Rectal smooth muscle tissue (tissue), 1 donor: ENCODE data around the gene MAML2.

Experiments used
- H3K27ac ChIP-seq: one replicate; pipeline ENCODE4 v1.7.0; 2013; ENCODE audit warnings: low read depth, low read length, inconsistent platforms
- H3K27me3 ChIP-seq: one replicate; pipeline ENCODE4 v1.7.0; 2013; ENCODE audit warnings: low read length; ENCODE audit not compliant: control insufficient read depth, insufficient read depth
- H3K36me3 ChIP-seq: one replicate; pipeline ENCODE4 v1.7.0; 2013; ENCODE audit warnings: low read length; ENCODE audit not compliant: control insufficient read depth, insufficient read depth
- H3K4me1 ChIP-seq: one replicate; pipeline ENCODE4 v1.7.0; 2013; ENCODE audit warnings: low read length; ENCODE audit not compliant: control insufficient read depth, insufficient read depth
- H3K4me3 ChIP-seq: one replicate; pipeline ENCODE4 v1.7.0; 2013; ENCODE audit warnings: low read length
- H3K9ac ChIP-seq: one replicate; pipeline ENCODE4 v1.7.0; 2013; ENCODE audit warnings: low read length

MAML2 gene

DNA sequence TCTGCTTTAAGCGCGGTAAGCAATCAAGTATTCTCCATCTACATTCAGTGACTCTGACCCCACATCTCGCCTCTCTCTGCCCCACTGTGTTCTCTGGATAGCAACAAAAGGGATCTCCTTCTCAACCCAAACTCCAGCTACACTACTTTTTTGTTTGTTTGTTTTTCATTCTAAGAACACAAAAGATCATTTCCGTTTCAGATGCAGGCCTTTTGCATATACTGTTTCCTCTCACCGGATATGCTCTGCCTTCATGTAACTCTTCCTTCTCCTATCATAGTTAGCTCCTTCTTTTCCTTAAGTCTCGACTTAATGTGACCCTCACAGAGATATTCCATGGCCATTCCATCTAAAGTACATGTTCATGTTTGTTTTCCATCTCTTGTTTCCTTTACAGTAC, 239.3 kb downstream of the MAML2 start:
- Histone ChIP-seq H3K4me3 (no peak overlapping the region), H3K9ac (no peak overlapping the region), H3K27ac (no peak overlapping the region), H3K36me3 (no peaks in the 10 kb centered on the region), H3K4me1 (peaks cover 2% of the 10 kb centered on the region), H3K27me3 (no peaks in the 10 kb centered on the region)

DNA sequence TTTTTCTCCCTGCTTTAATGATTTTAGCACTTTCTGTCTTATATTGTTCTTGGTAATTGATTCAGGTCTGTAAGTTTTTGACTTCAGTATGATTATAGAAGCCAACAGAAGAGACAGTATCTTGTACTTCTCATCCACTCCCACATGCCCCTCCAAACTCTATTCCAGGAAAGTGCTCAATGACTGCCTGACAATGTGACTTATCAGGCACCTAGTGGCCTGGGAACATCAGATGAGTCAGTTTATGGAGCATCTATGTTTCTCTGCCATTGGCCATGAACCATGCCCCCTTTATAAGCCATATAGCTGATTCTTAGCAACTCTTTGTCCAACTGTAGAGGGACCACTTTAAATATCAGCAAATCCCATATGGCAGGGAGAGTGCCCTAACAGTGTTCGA, 239.9 kb downstream of the MAML2 start:
- H3K4me3 ChIP-seq = no peak overlapping the region
- H3K9ac ChIP-seq = no peak overlapping the region
- H3K4me1 ChIP-seq = peaks cover 5% of the 10 kb centered on the region
- H3K27ac ChIP-seq = no peak overlapping the region
- no peaks in the 10 kb centered on the region for H3K36me3 ChIP-seq
- no peaks in the 10 kb centered on the region for H3K27me3 ChIP-seq

GRCh38 chr11:96102664-96103078, 240.3 kb downstream of the MAML2 start:
- no peak overlapping the region for H3K27ac ChIP-seq
- H3K4me3 ChIP-seq = no peak overlapping the region
- H3K9ac ChIP-seq = no peak overlapping the region
- H3K36me3 ChIP-seq = no peaks in the 10 kb centered on the region
- H3K4me1 ChIP-seq = peaks cover 8% of the 10 kb centered on the region
- H3K27me3 ChIP-seq = no peaks in the 10 kb centered on the region

GRCh38 chr11:96101146-96101545, 241.8 kb downstream of the MAML2 start:
- Histone ChIP-seq H3K4me3 (no peak overlapping the region), H3K4me1 (peaks cover 8% of the 10 kb centered on the region), H3K9ac (no peak overlapping the region), H3K27me3 (no peaks in the 10 kb centered on the region), H3K36me3 (no peaks in the 10 kb centered on the region), H3K27ac (no peak overlapping the region)

- Histone ChIP-seq H3K4me3 (no peak overlapping the region), H3K4me1 (peaks cover 8% of the 10 kb centered on the region), H3K27ac (peak overlapping the region; percentile 8), H3K36me3 (no peaks in the 10 kb centered on the region), H3K9ac (no peak overlapping the region), H3K27me3 (no peaks in the 10 kb centered on the region)
Observed at GRCh38 chr11:96098511-96099241, 244.3 kb downstream of the MAML2 start.

DNA sequence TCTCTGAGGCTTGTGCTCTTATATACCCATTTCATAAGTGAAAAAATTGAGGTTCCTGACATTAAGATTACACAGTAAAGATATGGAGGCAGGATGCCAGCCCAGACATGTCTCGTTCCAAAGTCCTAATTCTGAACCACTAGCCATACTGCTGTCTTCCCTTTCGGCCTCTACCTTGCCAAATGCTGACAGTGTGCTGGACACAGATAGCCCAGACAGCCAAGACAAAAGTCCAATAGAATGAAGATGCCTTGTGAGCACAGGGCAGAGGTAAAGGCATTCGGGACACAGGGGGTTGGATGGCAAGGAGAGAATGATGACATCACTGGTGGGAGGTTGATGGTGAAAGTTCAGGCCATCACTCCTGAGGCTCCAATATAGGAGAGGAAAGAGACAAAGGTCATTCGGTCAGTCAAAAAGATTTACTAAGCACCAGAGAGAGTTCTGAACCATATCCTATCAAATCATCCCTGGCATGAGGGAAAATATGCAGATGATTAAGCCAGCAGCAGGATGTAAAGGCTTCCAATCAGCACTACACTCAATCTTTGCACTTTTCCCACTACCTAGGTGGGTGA, 245.1 kb downstream of the MAML2 start:
- Histone ChIP-seq H3K4me3 (no peak overlapping the region), H3K27ac (peak overlapping the region; percentile 8), H3K27me3 (no peaks in the 10 kb centered on the region), H3K9ac (no peak overlapping the region), H3K4me1 (peaks cover 8% of the 10 kb centered on the region), H3K36me3 (peaks cover 3% of the 10 kb centered on the region)

GRCh38 chr11:96096360-96096759, 246.6 kb downstream of the MAML2 start:
- Histone ChIP-seq H3K4me3 (no peak overlapping the region), H3K9ac (no peak overlapping the region), H3K27me3 (no peaks in the 10 kb centered on the region), H3K36me3 (peaks cover 4% of the 10 kb centered on the region), H3K4me1 (peaks cover 8% of the 10 kb centered on the region), H3K27ac (no peak overlapping the region)

GRCh38 chr11:96095884-96096303, 247.1 kb downstream of the MAML2 start:
- Histone ChIP-seq H3K27me3 (no peaks in the 10 kb centered on the region), H3K27ac (no peak overlapping the region), H3K4me1 (peaks cover 8% of the 10 kb centered on the region), H3K36me3 (peaks cover 4% of the 10 kb centered on the region), H3K9ac (no peak overlapping the region), H3K4me3 (no peak overlapping the region)

- Histone ChIP-seq H3K9ac (no peak overlapping the region), H3K4me3 (no peak overlapping the region), H3K27ac (no peak overlapping the region), H3K4me1 (peaks cover 6% of the 10 kb centered on the region), H3K27me3 (no peaks in the 10 kb centered on the region), H3K36me3 (peaks cover 4% of the 10 kb centered on the region)
Observed at GRCh38 chr11:96094156-96094555, 248.8 kb downstream of the MAML2 start.

GRCh38 chr11:96092511-96092910, 250.5 kb downstream of the MAML2 start:
- Histone ChIP-seq H3K27ac (no peak overlapping the region), H3K36me3 (peaks cover 4% of the 10 kb centered on the region), H3K9ac (no peak overlapping the region), H3K4me3 (no peak overlapping the region), H3K27me3 (no peaks in the 10 kb centered on the region), H3K4me1 (no peaks in the 10 kb centered on the region)

DNA sequence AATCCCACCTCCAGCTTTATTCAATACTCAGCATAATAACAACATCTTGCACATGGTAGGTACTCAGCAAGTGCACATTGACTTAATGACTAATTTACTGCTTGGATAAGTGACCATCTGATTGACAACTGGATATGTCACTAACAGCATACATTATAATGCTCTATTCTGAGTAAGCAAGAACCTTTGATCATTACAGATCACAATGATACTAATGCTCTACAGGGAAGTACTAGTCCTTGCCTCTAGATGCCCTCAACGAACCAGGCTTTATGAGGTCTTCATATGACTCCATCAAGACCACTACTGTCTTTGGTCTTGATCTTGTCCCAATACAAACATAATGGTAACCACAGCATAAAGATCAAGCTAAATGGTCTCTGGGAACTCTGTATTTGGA, 251.5 kb downstream of the MAML2 start:
- Histone ChIP-seq H3K27ac (no peak overlapping the region), H3K4me3 (no peak overlapping the region), H3K9ac (no peak overlapping the region), H3K4me1 (no peaks in the 10 kb centered on the region), H3K36me3 (peaks cover 4% of the 10 kb centered on the region), H3K27me3 (no peaks in the 10 kb centered on the region)

DNA sequence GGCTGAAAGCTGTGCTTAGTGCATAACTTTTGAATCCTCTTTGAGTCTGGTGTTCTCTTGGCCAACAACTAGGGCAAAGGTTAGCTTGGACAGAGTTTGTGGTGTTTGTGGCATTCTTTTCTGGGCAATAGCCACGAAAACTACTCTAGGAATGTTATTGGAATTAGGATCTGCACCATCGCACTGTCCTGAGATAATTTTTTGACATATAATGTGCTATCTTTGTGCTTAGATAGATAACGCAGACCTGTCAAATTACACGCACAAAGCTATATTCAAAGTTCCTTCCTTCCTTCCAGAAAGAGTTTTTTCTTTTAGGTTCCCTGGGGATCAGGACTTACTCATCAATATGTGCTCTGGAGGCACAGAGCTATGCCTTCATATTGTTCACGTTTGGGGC, 252.3 kb downstream of the MAML2 start:
- H3K27me3 ChIP-seq = no peaks in the 10 kb centered on the region
- no peaks in the 10 kb centered on the region for H3K4me1 ChIP-seq
- H3K4me3 ChIP-seq = no peak overlapping the region
- peaks cover 4% of the 10 kb centered on the region for H3K36me3 ChIP-seq
- no peak overlapping the region for H3K9ac ChIP-seq
- no peak overlapping the region for H3K27ac ChIP-seq

- H3K4me1 ChIP-seq = no peaks in the 10 kb centered on the region
- H3K36me3 ChIP-seq = peaks cover 4% of the 10 kb centered on the region
- H3K27ac ChIP-seq = no peak overlapping the region
- no peak overlapping the region for H3K9ac ChIP-seq
- no peak overlapping the region for H3K4me3 ChIP-seq
- H3K27me3 ChIP-seq = no peaks in the 10 kb centered on the region
Observed at GRCh38 chr11:96088914-96089313, 254.1 kb downstream of the MAML2 start.
